GM19438 (cell line): ENCODE results near the gene DEFB112.

Source experiments
- ATAC-seq: cut with Tn5 transposase; IDR thresholded peaks from one replicate; pipeline ENCODE4 v1.9.1; 2021; ENCODE audit warnings: low read depth; ENCODE audit not compliant: unreplicated experiment

The DEFB112 gene, protein sequence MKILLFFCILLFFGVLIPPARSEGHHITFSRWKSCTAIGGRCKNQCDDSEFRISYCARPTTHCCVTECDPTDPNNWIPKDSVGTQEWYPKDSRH

DNA sequence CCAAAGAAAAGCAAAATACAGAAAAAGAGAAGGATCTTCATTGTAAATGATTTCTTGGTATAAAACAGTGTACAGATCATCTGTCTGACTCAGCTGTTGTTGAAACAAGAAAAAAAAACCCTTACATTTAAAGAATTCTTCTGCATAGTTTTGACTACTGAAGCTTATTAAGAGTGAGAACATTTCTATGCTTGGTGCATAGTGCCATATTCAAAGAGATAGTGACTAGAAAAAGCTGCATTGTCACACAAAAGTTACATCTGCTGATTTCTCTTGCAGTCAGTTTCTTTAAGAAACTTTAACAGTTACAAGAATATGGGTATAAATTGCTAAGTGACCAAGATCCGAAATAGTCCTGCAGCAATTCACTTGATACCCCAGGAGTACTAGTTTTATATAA is at the start of gene DEFB112:
Gene DEFB112, minus strand, starts transcription at position 101 of the 400 bp plus-strand sequence. Its CDS starts 60 bp downstream, at position 41.
- ATAC-seq, result no peak

DNA sequence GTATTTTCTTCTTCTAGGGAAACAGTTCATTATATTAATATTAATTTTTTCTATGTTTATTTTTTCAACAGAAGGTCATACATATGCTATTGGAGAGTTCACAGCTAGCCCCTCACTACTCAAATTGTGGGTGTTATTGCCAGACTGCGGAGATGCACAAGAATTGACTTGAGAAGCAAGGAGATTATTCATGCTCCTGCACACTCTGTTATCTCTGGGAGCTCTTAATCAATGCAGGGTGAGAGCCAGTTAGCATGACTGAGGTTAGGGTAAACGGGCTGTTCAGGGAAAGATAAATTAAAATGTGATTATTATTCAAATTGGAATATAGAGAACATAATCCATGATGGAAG is 48.9 kb upstream of the DEFB112 start:
- no peak for ATAC-seq

DNA sequence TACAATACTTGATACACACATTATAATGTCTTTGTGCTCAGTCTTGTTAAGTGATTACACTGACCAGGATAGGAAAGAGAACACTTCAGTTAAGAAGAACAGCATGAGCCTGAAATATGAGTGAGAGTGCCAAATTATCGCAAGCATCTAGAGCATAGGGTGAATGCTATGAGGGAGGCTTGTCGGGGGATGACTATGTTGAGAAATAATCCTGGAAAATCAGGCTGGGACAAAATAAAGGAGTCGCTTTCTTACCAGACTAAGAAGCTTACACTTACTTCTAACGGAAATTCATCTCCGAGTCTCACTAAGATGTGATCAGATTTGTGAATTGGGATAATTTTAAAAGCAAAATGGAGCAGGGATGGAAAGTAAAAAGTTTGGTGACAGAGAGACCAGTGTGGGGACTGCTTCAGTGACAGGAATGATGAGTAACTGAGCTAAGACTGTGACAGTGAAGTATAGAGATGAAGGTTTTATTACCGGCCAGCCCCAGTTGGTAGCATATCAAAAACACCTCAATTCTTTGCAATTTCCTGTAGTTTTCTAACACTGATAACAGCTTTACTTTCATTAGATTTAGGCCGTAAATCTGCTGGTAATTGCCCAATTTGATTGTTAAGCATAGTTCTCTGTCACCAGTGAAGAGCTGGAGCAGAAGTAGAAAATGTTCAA is 48.4 kb upstream of the DEFB112 start:
- no peak for ATAC-seq

DNA sequence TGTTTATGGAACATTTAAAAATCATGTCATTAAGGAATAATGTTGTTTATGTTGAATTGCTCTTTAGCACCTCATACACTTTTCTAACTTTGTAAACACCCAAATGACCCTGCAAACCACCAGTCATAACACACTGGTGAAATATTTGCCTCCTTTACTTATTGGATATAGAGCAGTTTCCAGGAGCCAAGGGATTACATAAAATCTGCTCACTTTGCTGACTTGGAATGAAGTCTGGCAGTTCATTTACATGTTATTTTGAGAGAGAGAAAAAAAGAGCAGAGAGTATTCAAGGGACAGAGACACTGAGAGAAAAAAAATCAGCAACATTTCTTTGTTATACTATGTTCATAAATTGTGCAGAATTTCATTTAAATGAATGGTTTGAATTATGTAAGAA is 46.6 kb upstream of the DEFB112 start:
- no peak for ATAC-seq

DNA sequence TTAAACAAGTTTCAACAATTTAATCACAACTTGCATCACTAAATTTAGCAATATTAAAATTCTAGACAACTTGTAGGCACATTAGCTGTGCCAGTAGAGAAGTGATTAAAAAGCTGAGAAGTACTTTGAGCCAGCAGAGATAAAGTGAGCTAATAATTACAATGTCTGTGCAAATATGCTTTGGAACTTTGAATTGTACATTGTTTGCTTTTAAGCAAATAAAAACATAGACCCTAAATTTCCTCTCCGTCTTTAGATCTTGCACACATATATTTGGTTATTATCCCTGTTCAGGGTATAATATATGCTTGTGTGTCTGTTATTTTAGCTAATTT is 44.2 kb upstream of the DEFB112 start:
- ATAC-seq, result no peak

DNA sequence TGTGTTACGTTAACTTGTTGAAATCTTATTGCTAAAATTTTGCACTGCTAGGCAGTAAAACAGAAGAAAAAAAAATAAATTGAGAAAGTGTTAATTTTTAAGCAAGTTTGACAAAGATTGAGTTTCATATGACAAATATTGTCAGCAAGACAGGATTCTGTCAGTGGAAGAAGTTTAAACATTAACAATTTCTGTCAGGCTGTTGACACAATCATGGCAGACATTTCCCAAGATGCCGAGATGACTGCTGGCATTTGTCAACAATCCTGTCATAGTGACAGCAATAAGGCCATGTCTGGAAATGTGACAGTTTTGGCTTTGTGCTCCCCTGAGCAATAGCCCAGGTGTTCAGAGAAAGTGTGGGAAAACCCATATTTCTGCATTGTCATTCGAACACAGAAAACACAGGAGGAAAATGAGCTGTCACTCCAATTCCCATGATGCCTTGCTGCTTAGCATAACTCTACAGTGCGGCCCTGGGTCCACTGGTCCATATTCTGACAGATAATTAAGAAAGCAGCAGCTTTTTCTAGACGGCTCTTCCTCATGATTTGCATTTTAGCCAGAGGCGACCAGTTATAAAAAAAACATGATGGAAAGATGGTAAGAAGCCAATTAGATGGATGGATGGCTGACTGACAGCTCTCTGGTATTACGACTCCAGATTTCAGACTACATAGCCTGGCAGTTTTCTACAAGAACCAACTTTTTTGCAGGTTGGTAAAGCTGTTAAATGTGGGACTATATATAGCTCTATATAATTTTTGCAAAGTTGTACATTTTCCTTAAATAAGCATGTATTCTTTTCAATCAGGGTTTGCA is 43.6 kb upstream of the DEFB112 start:
- ATAC-seq, result no peak

GRCh38 chr6:50091641-50092040 is 41.9 kb upstream of the DEFB112 start:
- no peak for ATAC-seq

DNA sequence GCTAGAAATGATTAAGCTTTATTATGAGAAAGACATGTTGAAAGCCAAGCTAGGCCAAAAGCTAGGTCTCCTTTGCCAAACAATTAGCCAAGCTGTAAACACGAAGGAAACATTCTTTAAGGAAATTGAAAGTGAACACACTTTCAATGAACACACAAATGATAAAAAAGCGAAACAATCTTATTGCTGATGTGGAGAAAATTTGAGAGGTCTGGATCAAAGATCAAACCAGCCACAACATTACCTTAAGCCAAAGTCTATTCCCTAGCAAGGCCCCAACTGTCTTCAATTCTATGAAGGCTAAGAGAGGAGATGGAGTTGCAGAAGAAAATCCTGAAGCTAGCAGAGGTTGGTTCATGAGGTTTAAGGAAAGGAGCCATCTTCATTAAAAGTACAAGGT is 40.2 kb upstream of the DEFB112 start:
- ATAC-seq, result no peak

DNA sequence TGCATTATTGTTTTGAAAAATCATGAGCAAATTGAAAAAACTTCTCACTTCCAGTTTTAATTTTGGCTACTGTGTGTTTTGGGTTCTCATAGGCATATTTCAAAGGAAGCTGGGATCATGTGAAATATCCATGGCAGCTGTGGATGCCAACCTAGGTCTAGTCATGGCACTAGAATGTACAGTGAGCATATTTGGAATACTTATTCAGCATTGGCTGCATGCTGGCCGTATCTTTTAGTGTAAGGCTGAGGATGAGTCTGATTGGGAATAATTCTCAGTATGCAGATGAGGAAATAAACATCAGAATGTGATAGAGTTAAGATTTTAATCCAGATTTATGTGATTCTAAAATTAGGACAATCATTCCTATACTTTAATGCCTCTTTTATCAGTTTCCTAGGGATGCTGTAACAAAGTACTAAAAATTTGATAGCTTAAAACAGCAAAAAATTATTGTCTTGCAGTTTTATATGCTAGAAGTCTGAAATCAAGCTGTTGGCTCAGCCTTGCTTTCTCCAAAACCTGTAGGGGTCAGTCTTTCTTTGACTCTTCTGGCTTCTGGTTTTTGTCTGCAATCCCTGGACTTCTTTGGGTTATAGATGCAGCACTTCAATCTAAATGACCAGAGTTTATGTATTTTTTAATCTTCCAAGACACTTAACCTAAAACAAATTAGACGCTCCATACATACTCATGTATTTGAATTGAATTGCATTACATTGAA is 37.7 kb upstream of the DEFB112 start:
- ATAC-seq, result no peak

- no peak for ATAC-seq
Measured at GRCh38 chr6:50077385-50077784, 27.7 kb upstream of the DEFB112 start.

DNA sequence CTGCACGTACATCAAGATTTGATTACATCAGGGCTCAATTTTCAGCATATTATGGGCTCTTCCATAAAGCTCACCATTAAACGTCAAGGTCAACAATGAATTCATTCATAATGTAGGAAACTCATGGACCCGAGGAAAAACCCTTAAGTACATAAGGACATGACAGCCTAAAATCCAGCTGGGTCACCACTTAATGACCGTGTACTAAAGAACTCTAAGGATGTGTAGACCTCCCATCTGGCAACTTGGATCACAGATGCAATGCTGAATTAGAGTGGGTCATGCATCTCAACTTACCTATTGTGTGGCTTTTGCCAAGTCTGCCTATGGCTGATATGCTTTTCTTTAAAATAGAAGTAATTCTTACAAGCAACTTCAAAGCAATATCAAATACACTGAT is 26.7 kb upstream of the DEFB112 start:
- ATAC-seq, result no peak

GRCh38 chr6:50071921-50072320 is 22.2 kb upstream of the DEFB112 start:
- ATAC-seq, result no peak

GRCh38 chr6:50070101-50070500 is 20.4 kb upstream of the DEFB112 start:
- no peak for ATAC-seq

DNA sequence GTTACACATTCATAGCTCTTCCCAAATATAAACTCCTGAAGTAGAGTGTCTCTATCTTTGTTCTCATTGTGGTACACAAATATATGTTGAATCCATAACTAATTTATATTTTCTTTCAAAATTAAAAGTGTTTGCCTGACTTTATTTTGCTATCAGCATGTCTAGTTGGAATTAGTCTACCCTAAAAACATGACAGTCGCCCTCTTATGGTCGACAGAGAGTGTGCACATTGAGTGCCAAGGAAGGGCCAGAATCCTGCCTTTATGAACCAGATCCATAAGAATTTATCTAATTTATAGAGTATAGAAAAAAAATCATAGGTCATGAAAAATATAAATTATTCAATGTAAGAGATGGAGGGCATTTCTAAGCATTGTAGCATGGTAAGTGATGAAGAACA is 12.3 kb upstream of the DEFB112 start:
- no peak for ATAC-seq

DNA sequence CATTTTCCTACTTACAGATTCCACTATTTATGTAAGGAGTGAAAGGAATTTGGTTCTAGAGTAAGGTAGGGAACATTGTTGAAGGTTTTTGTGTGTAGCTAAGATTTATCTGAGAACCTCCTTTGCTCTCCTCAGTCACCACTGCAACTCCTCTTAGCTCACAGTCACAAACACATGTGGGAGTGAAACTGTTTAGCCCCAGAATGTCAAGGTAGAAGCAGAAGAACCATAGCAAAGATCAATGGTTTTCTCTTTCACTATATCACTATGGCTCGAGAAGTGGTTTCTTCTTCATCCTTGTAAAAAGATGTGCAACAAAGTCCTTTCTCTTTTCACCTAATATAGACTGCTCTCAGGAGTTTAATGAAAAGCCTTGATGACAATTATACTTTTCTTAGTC is 6.5 kb upstream of the DEFB112 start:
- ATAC-seq, result no peak

- no peak for ATAC-seq
Measured at GRCh38 chr6:50047026-50047425, 2.7 kb downstream of the DEFB112 start.

GRCh38 chr6:50030777-50031562 is 18.8 kb downstream of the DEFB112 start:
- no peak for ATAC-seq

- no peak for ATAC-seq
Measured at GRCh38 chr6:50030350-50030749, 19.4 kb downstream of the DEFB112 start.

- no peak for ATAC-seq
Measured at GRCh38 chr6:50025258-50025657, 24.5 kb downstream of the DEFB112 start.

DNA sequence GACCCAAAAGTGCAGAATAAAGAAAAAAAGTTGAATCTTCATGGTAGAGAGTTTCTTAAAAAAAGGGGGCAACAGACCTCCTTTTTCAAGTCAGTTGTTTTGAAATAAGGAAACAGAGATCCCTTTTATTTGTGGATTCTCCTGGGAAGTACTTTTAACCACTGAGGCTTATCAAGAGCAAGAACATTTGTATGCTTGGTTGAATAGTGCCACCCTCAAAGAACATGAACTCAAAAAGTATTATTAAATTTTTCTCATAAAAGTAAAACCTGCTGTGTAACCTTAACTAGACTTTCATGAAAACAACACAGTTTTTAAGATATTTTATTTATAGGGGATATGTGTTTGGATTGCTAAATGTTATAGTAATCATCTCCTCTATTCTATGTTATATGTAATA is 27.8 kb downstream of the DEFB112 start, which contains the start of gene DEFB110:
Gene DEFB110, minus strand, starts transcription at position 101 of the 400 bp plus-strand sequence. Its CDS starts 59 bp downstream, at position 42.
- ATAC-seq, result no peak

DNA sequence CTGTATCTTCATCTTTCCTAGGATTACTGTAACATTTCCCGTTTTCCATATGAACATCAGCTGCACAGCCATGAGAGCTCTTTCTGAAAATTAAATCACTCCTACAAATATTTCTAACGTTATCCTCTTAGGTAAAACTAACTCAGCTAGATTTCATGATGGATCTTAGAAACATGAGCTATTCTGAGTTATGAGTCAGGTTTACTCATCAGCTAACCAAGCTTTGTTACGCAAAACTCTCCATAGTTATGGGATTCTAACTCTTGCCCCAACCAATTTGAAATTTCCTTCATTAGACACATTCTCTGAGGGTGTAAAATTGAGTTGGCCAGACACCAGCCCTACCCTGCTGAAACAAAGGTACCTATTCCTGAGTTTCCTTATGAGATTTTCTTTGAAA is 41.9 kb downstream of the DEFB112 start:
- ATAC-seq, result no peak
